Gastroesophageal sphincter (tissue), 4 donors: Measurements from ENCODE around the gene ALPI. TPM values are rescaled to one million over a fixed set of nuclear protein-coding genes. Genes with fewer than 3 reads are reported as not detected.
A peak's percentile ranks its signal among the peaks of the same experiment; 100 is the strongest.

Experiments
- ATAC-seq: fragments of 150-250 bp; one replicate; pipeline ENCODE4 v1.9.1; 2016; ENCODE audit warnings: mild to moderate bottlenecking, moderate library complexity
- H3K27ac ChIP-seq, 4 donors: fragments of 200-600 bp; sonication (generic) in 3 of 4; 1 replicate in 3 of 4; 2 replicates in 1 of 4; pipeline ENCODE4 v1.5.1; 2016 to 2019
- H3K27me3 ChIP-seq: fragments of 200-600 bp; sonication (generic); one replicate; pipeline ENCODE4 v1.5.1; 2019
- H3K36me3 ChIP-seq, 2 donors: fragments of 200-600 bp; sonication (generic); one replicate each; pipeline ENCODE4 v1.5.1; 2019; ENCODE audit warnings: control low read depth in 1 of 2
- H3K4me1 ChIP-seq, 3 donors: fragments of 200-600 bp; sonication (generic); 1 replicate in 2 of 3; 2 replicates in 1 of 3; pipeline ENCODE4 v1.5.1; 2016 to 2019; ENCODE audit warnings: control low read depth in 2 of 3
- H3K4me3 ChIP-seq, 2 donors: fragments of 200-600 bp; sonication (generic); one replicate each; pipeline ENCODE4 v1.5.1; 2019; ENCODE audit warnings: mild to moderate bottlenecking in 1 of 2, moderate library complexity in 1 of 2
- H3K9me3 ChIP-seq, 3 donors: fragments of 200-600 bp; sonication (generic); one replicate each; pipeline ENCODE4 v1.5.1; 2017 to 2019; ENCODE audit warnings: control low read depth in 2 of 3
- CTCF ChIP-seq, 4 experiments: fragments of 200-600 bp in 2 of 4; fragments of 450-650 bp in 2 of 4; sonication (generic) in 1 of 4; IDR thresholded peaks; one replicate each; pipeline ENCODE4 v1.5.1; 2017 to 2019; ENCODE audit warnings: antibody characterized with exemption in 4 of 4, mild to moderate bottlenecking in 2 of 4, moderate library complexity in 2 of 4
- EP300 ChIP-seq: sonication (generic); formaldehyde crosslinking; IDR thresholded peaks from one replicate; pipeline ENCODE4 v1.6.1; 2017; ENCODE audit warnings: antibody characterized with exemption, mild to moderate bottlenecking
- POLR2A ChIP-seq, 2 donors: fragments of 450-650 bp; IDR thresholded peaks; one replicate each; pipeline ENCODE4 v1.6.1; 2017; ENCODE audit warnings: antibody characterized with exemption in 2 of 2, mild to moderate bottlenecking in 2 of 2, moderate library complexity in 1 of 2
- POLR2AphosphoS5 ChIP-seq: sonication (generic); formaldehyde crosslinking; IDR thresholded peaks from one replicate; pipeline ENCODE4 v1.6.1; 2017; ENCODE audit warnings: antibody characterized with exemption
- WGBS, 2 donors: methylation state at CpG; one replicate each; pipeline ENCODE4 v1.1.5; 2018; ENCODE audit warnings: low coverage in 1 of 2; 5-methylcytosine and 5-hydroxymethylcytosine counted together
- total RNA-seq, 4 donors: library from RNA; depleted of rRNA; stranded (reverse); fragments of >200 nt; gene quantifications; one replicate each; pipeline ENCODE4 v1.1.0, GENCODE V29; 2016

ALPI gene
- total RNA-seq, 4 donors from 2014 or later: not detected

- no peak for ATAC-seq
- no peak for TF ChIP-seq CTCF (IDR thresholded peaks at IDR 0.05)
- TF ChIP-seq POLR2A (IDR thresholded peaks at IDR 0.05): no peak
- TF ChIP-seq EP300: no peak
- TF ChIP-seq POLR2AphosphoS5: no peak
- no peak overlapping the region for H3K27ac ChIP-seq
- no peaks in the 10 kb centered on the region for H3K9me3 ChIP-seq
- H3K36me3 ChIP-seq: no peaks in the 10 kb centered on the region
- no peaks in the 10 kb centered on the region for H3K4me1 ChIP-seq
- peaks cover 22% of the 10 kb centered on the region for H3K27me3 ChIP-seq
- WGBS, 2 donors: 65% methylated on average over 4 of the region's 20 CpGs; no CpG with 5 or more reads in 1 of the 2 donors
- H3K4me3 ChIP-seq: no peak overlapping the region
Measured at GRCh38 chr2:232496501-232497270, 40.7 kb downstream of the ALPI start.

DNA sequence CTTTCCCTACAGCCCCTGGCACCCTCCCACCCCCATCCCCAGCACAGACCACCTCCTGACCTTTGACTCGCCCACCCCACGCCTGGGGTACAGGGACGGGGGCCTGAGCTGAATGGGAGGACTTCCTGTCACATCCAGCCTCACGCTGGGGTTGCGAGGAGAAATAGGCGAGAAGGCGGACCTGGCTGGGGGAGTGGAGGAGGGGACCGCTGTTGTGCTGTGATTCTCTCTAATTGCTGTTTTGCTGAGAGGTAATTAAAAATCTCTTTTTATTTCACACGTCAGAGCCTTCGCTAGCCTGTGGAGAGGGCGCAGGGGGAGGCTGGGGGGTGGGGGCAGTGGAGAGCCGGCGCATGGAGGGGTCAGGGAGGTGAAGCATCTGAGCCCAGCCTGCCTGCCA, 41.4 kb downstream of the ALPI start:
- H3K27ac ChIP-seq: no peak overlapping the region
- no peak overlapping the region for H3K4me3 ChIP-seq
- H3K9me3 ChIP-seq: no peaks in the 10 kb centered on the region
- 33% methylated on average over 1 of the region's 13 CpGs; no CpG with 5 or more reads in 1 of the 2 donors for WGBS, 2 donors
- no peak for TF ChIP-seq CTCF (IDR thresholded peaks at IDR 0.05)
- H3K27me3 ChIP-seq: peaks cover 22% of the 10 kb centered on the region
- no peaks in the 10 kb centered on the region for H3K36me3 ChIP-seq
- ATAC-seq: no peak
- H3K4me1 ChIP-seq: peaks cover 0 to 6% (median under 1%) of the 10 kb centered on the region in 3 donors

- WGBS, 2 donors: 86 to 93% methylated on average over 1 to 3 of the region's 3 CpGs
- no peak overlapping the region for H3K4me3 ChIP-seq
- H3K36me3 ChIP-seq: no peaks in the 10 kb centered on the region
- no peak for ATAC-seq
- H3K27me3 ChIP-seq: peaks cover 19% of the 10 kb centered on the region
- H3K27ac ChIP-seq: no peak overlapping the region
- no peaks in the 10 kb centered on the region for H3K9me3 ChIP-seq
- H3K4me1 ChIP-seq: peaks cover 0 to 17% (median 3%) of the 10 kb centered on the region in 3 donors
- TF ChIP-seq CTCF (IDR thresholded peaks at IDR 0.05) (no peak), EP300 (no peak), POLR2A (IDR thresholded peaks at IDR 0.05) (no peak), POLR2AphosphoS5 (no peak)
Measured at GRCh38 chr2:232498452-232498851, 42.5 kb downstream of the ALPI start.

- WGBS, 2 donors: 54 to 59% methylated on average over 2 of the region's 9 CpGs
- TF ChIP-seq POLR2AphosphoS5 (no peak), CTCF (IDR thresholded peaks at IDR 0.05) (no peak), EP300 (no peak), POLR2A (IDR thresholded peaks at IDR 0.05) (no peak)
- H3K27ac ChIP-seq: no peak overlapping the region
Measured at GRCh38 chr2:232501331-232501771, 45.4 kb downstream of the ALPI start.

GRCh38 chr2:232501794-232502390, 45.9 kb downstream of the ALPI start:
- TF ChIP-seq POLR2AphosphoS5: no peak
- no peak for TF ChIP-seq EP300
- TF ChIP-seq POLR2A (IDR thresholded peaks at IDR 0.05): no peak
- TF ChIP-seq CTCF (IDR thresholded peaks at IDR 0.05): no peak
- H3K36me3 ChIP-seq: no peaks in the 10 kb centered on the region
- 34 to 66% methylated on average over 5 to 6 of the region's 10 CpGs for WGBS, 2 donors
- ATAC-seq: no peak
- H3K27ac ChIP-seq: peak overlapping the region in 1 of 4 donors; percentile 78
- no peaks in the 10 kb centered on the region for H3K9me3 ChIP-seq
- H3K27me3 ChIP-seq: peaks cover 32% of the 10 kb centered on the region
- H3K4me1 ChIP-seq: peaks cover 0 to 23% (median 3%) of the 10 kb centered on the region in 3 donors
- no peak overlapping the region for H3K4me3 ChIP-seq

More at GRCh38 chr2:232501331-232501771, 45.4 kb downstream of the ALPI start:
- Histone ChIP-seq H3K9me3 (no peaks in the 10 kb centered on the region), H3K27me3 (peaks cover 34% of the 10 kb centered on the region), H3K4me1 (peaks cover 0 to 23% (median 3%) of the 10 kb centered on the region in 3 donors), H3K36me3 (no peaks in the 10 kb centered on the region), H3K4me3 (no peak overlapping the region)
- no peak for ATAC-seq
